Left ventricle myocardium inferior (tissue), 1 donor: ENCODE results near the gene CD79B. TPM values are rescaled to one million over a fixed set of nuclear protein-coding genes. Genes with fewer than 3 reads are reported as not detected.
"Not testable (repeated sequence)": the region's sequence is repeated elsewhere in the genome, so short reads cannot be mapped to it uniquely, and the experiment has no call there.

Experiments
- DNase-seq: peaks from one replicate; pipeline ENCODE4 v3.0.0-alpha.2; 2020
- H3K27ac ChIP-seq: fragments of 200-600 bp; replicated peaks from 2 replicates; pipeline ENCODE4 v1.8.0; 2021
- H3K27me3 ChIP-seq: fragments of 200-600 bp; 2 replicates; pipeline ENCODE4 v1.8.0; 2021; ENCODE audit warnings: low read depth
- H3K36me3 ChIP-seq: fragments of 200-600 bp; 2 replicates; pipeline ENCODE4 v1.8.0; 2021
- H3K4me1 ChIP-seq: fragments of 200-600 bp; 2 replicates; pipeline ENCODE4 v1.8.0; 2021
- H3K4me3 ChIP-seq: fragments of 200-600 bp; 2 replicates; pipeline ENCODE4 v1.8.0; 2021; ENCODE audit warnings: mild to moderate bottlenecking, moderate library complexity
- H3K9me3 ChIP-seq: fragments of 200-600 bp; replicated peaks from 2 replicates; pipeline ENCODE4 v1.8.0; 2021
- CTCF ChIP-seq: fragments of 200-600 bp; IDR thresholded peaks from 2 replicates; pipeline ENCODE4 v1.8.0; 2021; ENCODE audit warnings: antibody characterized with exemption, mild to moderate bottlenecking, borderline replicate concordance
- intact Hi-C: fragments of 100-400 bp; cut with micrococcal nuclease; formaldehyde crosslinking; loops from one replicate; pipeline ENCODE4 v1.11.0; 2022
- total RNA-seq: library from RNA; stranded (reverse); fragmentation: NEBNext Ultra II Directional; extraction: Animal tissue kit (Norgen Biotek cat#: 25700); gene quantifications from one replicate; pipeline ENCODE4 v1.2.1, GENCODE V29; 2021
- donor health status: DM: no; HTN: yes; CAD: no; lungs with severe emphysema.

CD79B gene
- total RNA-seq, 1 donor from 2014 or later = 4.6 TPM

GRCh38 chr17:63926164-63926563 is 6.0 kb downstream of the CD79B start:
- Histone ChIP-seq H3K4me1 (peaks cover 12% of the 10 kb centered on the region), H3K27me3 (no peaks in the 10 kb centered on the region), H3K4me3 (no peak overlapping the region), H3K27ac (no peak overlapping the region), H3K36me3 (no peaks in the 10 kb centered on the region), H3K9me3 (no peaks in the 10 kb centered on the region)
- no peak for DNase-seq
- TF ChIP-seq CTCF = no peak
- intact Hi-C loops = no loop called here

- TF ChIP-seq CTCF = no peak
- Histone ChIP-seq H3K27me3 (no peaks in the 10 kb centered on the region), H3K9me3 (no peaks in the 10 kb centered on the region), H3K36me3 (no peaks in the 10 kb centered on the region), H3K4me1 (peaks cover 7% of the 10 kb centered on the region), H3K27ac (no peak overlapping the region), H3K4me3 (no peak overlapping the region)
- intact Hi-C loops = no loop called here
- peak; percentile 0 for DNase-seq
Observed at GRCh38 chr17:63925615-63926014, 6.5 kb downstream of the CD79B start.

- H3K36me3 ChIP-seq, intact Hi-C loops, H3K4me1 ChIP-seq, DNase-seq, H3K9me3 ChIP-seq, H3K27ac ChIP-seq, H3K4me3 ChIP-seq: not testable (repeated sequence)
- H3K27me3 ChIP-seq = peaks cover 13% of the 10 kb centered on the region
Observed at GRCh38 chr17:63922402-63922801, 9.7 kb downstream of the CD79B start.

- DNase-seq, intact Hi-C loops, H3K36me3 ChIP-seq, H3K27ac ChIP-seq, H3K4me3 ChIP-seq, H3K9me3 ChIP-seq, H3K4me1 ChIP-seq: not testable (repeated sequence)
- H3K27me3 ChIP-seq = peaks cover 18% of the 10 kb centered on the region
Observed at GRCh38 chr17:63920779-63921178, 11.4 kb downstream of the CD79B start.

- H3K4me3 ChIP-seq, H3K4me1 ChIP-seq, H3K27ac ChIP-seq, DNase-seq, H3K9me3 ChIP-seq, H3K36me3 ChIP-seq, intact Hi-C loops: not testable (repeated sequence)
- peaks cover 18% of the 10 kb centered on the region for H3K27me3 ChIP-seq
Observed at GRCh38 chr17:63920050-63920449, 12.1 kb downstream of the CD79B start.

GRCh38 chr17:63919311-63919723 is 12.8 kb downstream of the CD79B start:
- no peak for DNase-seq
- H3K4me1 ChIP-seq = peaks cover 6% of the 10 kb centered on the region
- no peak overlapping the region for H3K27ac ChIP-seq
- intact Hi-C loops = loop anchor here (10.0 kb wide), 1 partner anchor 105 kb away; the partner anchor contains the start of gene ICAM2
- no peaks in the 10 kb centered on the region for H3K36me3 ChIP-seq
- peaks cover 18% of the 10 kb centered on the region for H3K27me3 ChIP-seq
- H3K9me3 ChIP-seq = no peaks in the 10 kb centered on the region
- TF ChIP-seq CTCF = peak; percentile 94
- no peak overlapping the region for H3K4me3 ChIP-seq

GRCh38 chr17:63918789-63919305 is 13.3 kb downstream of the CD79B start, which contains the start of gene GH1:
Gene GH1, minus strand, starts transcription at chr17:63918839. Its CDS starts 63 bp downstream, at chr17:63918776.
- H3K36me3 ChIP-seq, H3K4me3 ChIP-seq, H3K27ac ChIP-seq, H3K9me3 ChIP-seq, DNase-seq, H3K4me1 ChIP-seq: not testable (repeated sequence)
- peaks cover 18% of the 10 kb centered on the region for H3K27me3 ChIP-seq
- intact Hi-C loops = loop anchor here (10.0 kb wide), 1 partner anchor 106 kb away; the partner anchor contains the start of gene ICAM2
